Upper lobe of left lung (tissue), 6 donors: ENCODE results near the gene PI4K2B. TPM values are rescaled to one million over a fixed set of nuclear protein-coding genes. Genes with fewer than 3 reads are reported as not detected.
"Not testable (repeated sequence)": the region's sequence is repeated elsewhere in the genome, so short reads cannot be mapped to it uniquely, and the experiment has no call there.

ENCODE experiments used
- ATAC-seq, 2 donors: fragments of 200-7000 bp; cut with Tn5 transposase; one replicate each; pipeline ENCODE4 v1.9.1; 2022; ENCODE audit warnings: mild to moderate bottlenecking in 2 of 2, moderate library complexity in 2 of 2; ENCODE audit not compliant: low FRiP score in 2 of 2
- DNase-seq, 2 donors: peaks; one replicate each; pipeline ENCODE4 v3.0.0-alpha.2; 2019 to 2020
- H3K27ac ChIP-seq, 4 donors: fragments of 200-600 bp; sonication (generic); one replicate each; pipeline ENCODE4 v1.5.1; 2016 to 2019
- H3K27me3 ChIP-seq, 4 donors: fragments of 200-600 bp; sonication (generic); one replicate each; pipeline ENCODE4 v1.5.1; 2017 to 2019
- H3K36me3 ChIP-seq, 4 donors: fragments of 200-600 bp; sonication (generic); one replicate each; pipeline ENCODE4 v1.5.1; 2016 to 2019
- H3K4me1 ChIP-seq, 4 donors: fragments of 200-600 bp; sonication (generic); one replicate each; pipeline ENCODE4 v1.5.1; 2018 to 2019
- H3K4me3 ChIP-seq, 4 donors: fragments of 200-600 bp; sonication (generic); one replicate each; pipeline ENCODE4 v1.5.1; 2017 to 2019; ENCODE audit warnings: mild to moderate bottlenecking in 2 of 4, moderate library complexity in 1 of 4
- H3K9me3 ChIP-seq, 4 donors: fragments of 200-600 bp; sonication (generic); one replicate each; pipeline ENCODE4 v1.5.1; 2018 to 2019
- EP300 ChIP-seq, 4 donors: sonication (generic); formaldehyde crosslinking; IDR thresholded peaks; one replicate each; pipeline ENCODE4 v1.5.1; 2017; ENCODE audit warnings: antibody characterized with exemption in 4 of 4, control low read depth in 2 of 4
- POLR2A ChIP-seq, 4 donors: fragments of 450-650 bp; IDR thresholded peaks; one replicate each; pipeline ENCODE4 v1.5.1; 2016 to 2017; ENCODE audit warnings: antibody characterized with exemption in 4 of 4, mild to moderate bottlenecking in 2 of 4
- POLR2AphosphoS5 ChIP-seq, 2 donors: sonication (generic); formaldehyde crosslinking; IDR thresholded peaks; one replicate each; pipeline ENCODE4 v1.5.1; 2017; ENCODE audit warnings: antibody characterized with exemption in 2 of 2
- WGBS, 2 donors: methylation state at CpG; one replicate each; pipeline ENCODE4 v1.1.5; 2017 to 2018; 5-methylcytosine and 5-hydroxymethylcytosine counted together
- total RNA-seq, 6 donors: library from RNA; depleted of rRNA in 4 of 6; stranded (reverse); fragments of >200 nt in 4 of 6; gene quantifications; one replicate each; pipeline versions ENCODE4 v1.1.0 to v1.2.1, GENCODE V29; 2016 to 2021
- TF ChIP-seq, protein P1 (sequence below), 6 experiments: fragments of 450-650 bp in 4 of 6; fragments of 200-600 bp in 2 of 6; sonication (generic) in 2 of 6; IDR thresholded peaks; one replicate each; pipeline ENCODE4 v1.5.1; 2016 to 2019; ENCODE audit warnings: antibody characterized with exemption in 6 of 6
- donor health status: DM: no; HTN: no; CAD: no; lungs with moderate emphysema.
- donor health status: DM: no; HTN: yes; CAD: no; lungs with severe emphysema.

The PI4K2B gene
- total RNA-seq, 6 donors from 2014 or later = 17.7 to 54.8 (median 23.7) TPM

GRCh38 chr4:25245181-25245580 lies 11.3 kb downstream of the PI4K2B start:
- no peaks in the 10 kb centered on the region for H3K27me3 ChIP-seq
- DNase-seq = no peak

GRCh38 chr4:25246680-25247611 lies 13.1 kb downstream of the PI4K2B start:
- peak overlapping the region; percentile 35 to 71 (median 53) for H3K27ac ChIP-seq
- 85 to 88% methylated on average over 20 to 22 of the region's 22 CpGs for WGBS, 2 donors

More at GRCh38 chr4:25245181-25245580, 11.3 kb downstream of the PI4K2B start:
- Histone ChIP-seq H3K36me3 (no peaks in the 10 kb centered on the region), H3K4me3 (no peak overlapping the region), H3K4me1 (peaks cover 8 to 35% (median 17%) of the 10 kb centered on the region in 4 donors), H3K27ac (no peak overlapping the region), H3K9me3 (no peaks in the 10 kb centered on the region)
- 94 to 96% methylated on average over 9 to 10 of the region's 10 CpGs for WGBS, 2 donors
- TF ChIP-seq EP300 (IDR thresholded peaks at IDR 0.05) (no peak), POLR2AphosphoS5 (IDR thresholded peaks at IDR 0.05) (no peak), POLR2A (IDR thresholded peaks at IDR 0.05) (no peak)
- TF ChIP-seq, protein P1, sequence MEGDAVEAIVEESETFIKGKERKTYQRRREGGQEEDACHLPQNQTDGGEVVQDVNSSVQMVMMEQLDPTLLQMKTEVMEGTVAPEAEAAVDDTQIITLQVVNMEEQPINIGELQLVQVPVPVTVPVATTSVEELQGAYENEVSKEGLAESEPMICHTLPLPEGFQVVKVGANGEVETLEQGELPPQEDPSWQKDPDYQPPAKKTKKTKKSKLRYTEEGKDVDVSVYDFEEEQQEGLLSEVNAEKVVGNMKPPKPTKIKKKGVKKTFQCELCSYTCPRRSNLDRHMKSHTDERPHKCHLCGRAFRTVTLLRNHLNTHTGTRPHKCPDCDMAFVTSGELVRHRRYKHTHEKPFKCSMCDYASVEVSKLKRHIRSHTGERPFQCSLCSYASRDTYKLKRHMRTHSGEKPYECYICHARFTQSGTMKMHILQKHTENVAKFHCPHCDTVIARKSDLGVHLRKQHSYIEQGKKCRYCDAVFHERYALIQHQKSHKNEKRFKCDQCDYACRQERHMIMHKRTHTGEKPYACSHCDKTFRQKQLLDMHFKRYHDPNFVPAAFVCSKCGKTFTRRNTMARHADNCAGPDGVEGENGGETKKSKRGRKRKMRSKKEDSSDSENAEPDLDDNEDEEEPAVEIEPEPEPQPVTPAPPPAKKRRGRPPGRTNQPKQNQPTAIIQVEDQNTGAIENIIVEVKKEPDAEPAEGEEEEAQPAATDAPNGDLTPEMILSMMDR (IDR thresholded peaks at IDR 0.05) = no peak
- no peak for ATAC-seq

GRCh38 chr4:25248875-25249274 lies 15.0 kb downstream of the PI4K2B start:
- not testable (repeated sequence) for H3K36me3 ChIP-seq, H3K27ac ChIP-seq, H3K27me3 ChIP-seq, DNase-seq, ATAC-seq, H3K4me3 ChIP-seq, H3K9me3 ChIP-seq
- WGBS, 2 donors = 62 to 71% methylated on average over 6 of the region's 6 CpGs
- H3K4me1 ChIP-seq = peaks cover 0 to 28% (median 14%) of the 10 kb centered on the region in 4 donors

More at GRCh38 chr4:25246680-25247611, 13.1 kb downstream of the PI4K2B start:
- no peaks in the 10 kb centered on the region for H3K36me3 ChIP-seq
- H3K4me3 ChIP-seq = no peak overlapping the region
- H3K4me1 ChIP-seq = peaks cover 0 to 22% (median 11%) of the 10 kb centered on the region in 4 donors
- TF ChIP-seq EP300 (IDR thresholded peaks at IDR 0.05) (no peak), POLR2AphosphoS5 (IDR thresholded peaks at IDR 0.05) (no peak), POLR2A (IDR thresholded peaks at IDR 0.05) (no peak)
- TF ChIP-seq, protein P1 (IDR thresholded peaks at IDR 0.05) = no peak
- no peaks in the 10 kb centered on the region for H3K9me3 ChIP-seq
- DNase-seq = peak in 1 of 2 donors; percentile 70
- ATAC-seq = peak; percentile 24 to 67
- no peaks in the 10 kb centered on the region for H3K27me3 ChIP-seq

- H3K4me1 ChIP-seq = peaks cover 0 to 28% (median 14%) of the 10 kb centered on the region in 4 donors
- not testable (repeated sequence) for H3K9me3 ChIP-seq, H3K4me3 ChIP-seq, H3K36me3 ChIP-seq, ATAC-seq, H3K27ac ChIP-seq, H3K27me3 ChIP-seq
- 94 to 96% methylated on average over 10 to 13 of the region's 25 CpGs for WGBS, 2 donors
- peak in 1 of 2 donors; percentile 78 for DNase-seq
These were observed 15.7 kb downstream of the PI4K2B start for GRCh38 chr4:25249494-25249893.

DNA sequence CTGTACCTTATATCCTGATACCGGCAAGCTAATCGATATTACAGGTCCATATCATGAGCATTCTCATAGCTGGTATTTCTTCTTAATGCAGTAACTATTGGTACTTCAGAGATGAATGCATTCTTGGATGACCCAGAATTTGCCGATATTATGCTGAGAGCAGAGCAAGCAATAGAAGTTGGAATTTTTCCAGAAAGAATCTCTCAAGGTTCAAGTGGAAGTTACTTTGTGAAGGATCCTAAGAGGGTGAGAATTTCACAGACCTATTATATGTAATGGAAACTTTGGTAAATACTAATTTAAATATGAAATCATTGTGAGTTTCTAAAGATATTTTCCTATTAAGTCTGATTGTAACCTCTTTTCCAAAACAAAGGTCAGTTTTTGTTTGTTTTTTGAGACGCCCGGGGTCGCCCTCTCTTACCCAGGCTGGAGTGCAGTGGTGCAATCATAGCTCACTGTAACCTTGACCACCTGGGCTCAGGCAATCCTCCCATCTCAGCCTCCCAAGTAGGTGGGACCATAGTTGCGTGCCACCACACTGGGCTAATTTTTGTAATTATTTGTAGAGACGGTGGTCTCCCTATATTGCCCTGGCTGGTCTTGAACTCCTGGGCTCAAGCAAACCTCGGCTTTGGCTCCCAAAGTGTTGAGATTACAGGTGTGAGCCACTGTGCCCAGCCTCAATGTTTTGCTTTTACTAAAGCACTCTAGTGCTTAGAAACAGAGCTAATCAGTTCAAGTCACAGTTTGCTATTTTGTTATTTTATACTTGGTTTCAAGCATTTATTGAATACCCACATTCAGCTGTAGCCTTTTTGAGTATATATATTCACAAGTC lies 18.6 kb downstream of the PI4K2B start:
- Histone ChIP-seq H3K36me3 (peaks cover 9 to 28% (median 17%) of the 10 kb centered on the region in 4 donors), H3K9me3 (no peaks in the 10 kb centered on the region), H3K4me3 (no peak overlapping the region), H3K4me1 (peaks cover 0 to 23% (median 8%) of the 10 kb centered on the region in 4 donors), H3K27me3 (no peaks in the 10 kb centered on the region), H3K27ac (peak overlapping the region; percentile 29 to 46 (median 40))
- DNase-seq (no peak), ATAC-seq (no peak)
- 69% methylated on average over 9 of the region's 9 CpGs for WGBS, 2 donors
- TF ChIP-seq POLR2AphosphoS5 (IDR thresholded peaks at IDR 0.05) = no peak
- TF ChIP-seq POLR2A (IDR thresholded peaks at IDR 0.05) = no peak
- TF ChIP-seq, protein P1 (IDR thresholded peaks at IDR 0.05) = no peak
- TF ChIP-seq EP300 (IDR thresholded peaks at IDR 0.05) = no peak
